ENCODE data around the gene TLNRD1.

Gene TLNRD1

DNA sequence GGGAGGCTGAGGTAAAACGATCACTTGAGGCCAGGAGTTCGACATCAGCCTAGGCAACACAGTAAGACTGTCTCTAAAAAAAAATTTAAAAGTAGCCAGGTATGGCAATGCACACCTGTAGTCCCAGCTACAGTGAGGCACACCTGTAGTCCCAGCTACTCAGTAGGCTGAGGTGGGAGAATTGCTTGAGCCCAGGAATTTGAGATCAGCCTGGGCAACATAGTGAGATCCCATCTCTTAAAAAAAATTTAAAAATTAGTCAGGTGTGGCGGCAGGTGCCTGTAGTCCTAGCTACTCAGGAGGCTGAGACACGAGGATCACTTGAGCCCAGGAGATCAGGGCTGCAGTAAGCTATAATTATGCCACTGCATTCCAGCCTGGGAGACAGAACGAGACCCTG is 17.9 kb upstream of the TLNRD1 start:
- TF ChIP-seq, protein P1, sequence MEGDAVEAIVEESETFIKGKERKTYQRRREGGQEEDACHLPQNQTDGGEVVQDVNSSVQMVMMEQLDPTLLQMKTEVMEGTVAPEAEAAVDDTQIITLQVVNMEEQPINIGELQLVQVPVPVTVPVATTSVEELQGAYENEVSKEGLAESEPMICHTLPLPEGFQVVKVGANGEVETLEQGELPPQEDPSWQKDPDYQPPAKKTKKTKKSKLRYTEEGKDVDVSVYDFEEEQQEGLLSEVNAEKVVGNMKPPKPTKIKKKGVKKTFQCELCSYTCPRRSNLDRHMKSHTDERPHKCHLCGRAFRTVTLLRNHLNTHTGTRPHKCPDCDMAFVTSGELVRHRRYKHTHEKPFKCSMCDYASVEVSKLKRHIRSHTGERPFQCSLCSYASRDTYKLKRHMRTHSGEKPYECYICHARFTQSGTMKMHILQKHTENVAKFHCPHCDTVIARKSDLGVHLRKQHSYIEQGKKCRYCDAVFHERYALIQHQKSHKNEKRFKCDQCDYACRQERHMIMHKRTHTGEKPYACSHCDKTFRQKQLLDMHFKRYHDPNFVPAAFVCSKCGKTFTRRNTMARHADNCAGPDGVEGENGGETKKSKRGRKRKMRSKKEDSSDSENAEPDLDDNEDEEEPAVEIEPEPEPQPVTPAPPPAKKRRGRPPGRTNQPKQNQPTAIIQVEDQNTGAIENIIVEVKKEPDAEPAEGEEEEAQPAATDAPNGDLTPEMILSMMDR (IDR thresholded peaks at IDR 0.05; ENCODE audit: low read depth, low read length) = no peak
- Histone ChIP-seq H3K4me3 (ENCODE audit: low read depth, low read length) (no peak overlapping the region), H3K9me3 (no peaks in the 10 kb centered on the region), H3K4me1 (no peaks in the 10 kb centered on the region), H3K27me3 (no peaks in the 10 kb centered on the region), H3K36me3 (peaks cover 24% of the 10 kb centered on the region)
- no peak for DNase-seq

DNA sequence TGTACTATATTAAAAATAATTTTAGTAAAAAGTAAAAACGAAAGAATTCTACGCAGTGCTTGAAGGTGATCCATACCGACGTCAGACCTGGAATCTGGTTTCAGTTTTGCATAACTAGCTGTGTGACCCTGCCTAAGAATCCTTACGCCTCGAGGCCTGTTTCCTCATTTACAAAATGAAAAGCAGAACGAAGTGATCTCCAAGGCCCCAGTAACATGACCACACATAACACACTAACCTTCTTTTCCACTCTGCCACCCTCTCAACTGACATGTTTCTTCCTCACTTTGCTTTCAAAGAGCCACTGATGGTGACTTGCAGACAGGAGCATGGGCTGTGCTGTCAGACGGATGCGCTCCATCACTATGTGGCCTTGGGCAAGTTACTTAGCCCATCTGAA is 15.9 kb upstream of the TLNRD1 start:
- TF ChIP-seq, protein P1 (IDR thresholded peaks at IDR 0.05; ENCODE audit: low read depth, low read length) = no peak
- Histone ChIP-seq H3K27me3 (no peaks in the 10 kb centered on the region), H3K9me3 (no peaks in the 10 kb centered on the region), H3K36me3 (peaks cover 9% of the 10 kb centered on the region; the same call in 1 of the 2 replicates), H3K4me3 (ENCODE audit: low read depth, low read length) (no peak overlapping the region), H3K4me1 (no peaks in the 10 kb centered on the region)
- DNase-seq = no peak

DNA sequence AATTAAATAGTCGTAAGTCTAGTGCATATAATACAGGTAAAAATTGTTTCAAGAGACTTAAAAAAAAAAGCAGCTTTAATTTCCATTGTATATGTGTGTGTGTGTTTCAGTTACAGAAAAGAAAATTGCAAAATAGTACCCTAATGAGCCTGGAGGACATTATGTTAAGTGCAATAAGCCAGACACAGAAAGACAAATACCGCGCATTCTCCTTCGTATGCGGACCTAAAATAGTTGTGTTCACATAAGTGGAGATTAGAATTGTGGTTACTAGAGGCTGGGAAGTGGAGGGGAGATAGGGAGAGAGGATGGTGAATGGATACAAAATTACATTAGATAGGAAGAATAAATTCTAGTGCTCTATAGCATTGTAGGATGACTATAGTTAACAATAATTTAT is 14.7 kb upstream of the TLNRD1 start:
- Histone ChIP-seq H3K4me1 (no peaks in the 10 kb centered on the region), H3K36me3 (peaks cover 3% of the 10 kb centered on the region; the same call in 1 of the 2 replicates), H3K4me3 (ENCODE audit: low read depth, low read length) (no peak overlapping the region), H3K27me3 (no peaks in the 10 kb centered on the region), H3K9me3 (no peaks in the 10 kb centered on the region)
- TF ChIP-seq, protein P1 (IDR thresholded peaks at IDR 0.05; ENCODE audit: low read depth, low read length) = no peak
- no peak for DNase-seq

DNA sequence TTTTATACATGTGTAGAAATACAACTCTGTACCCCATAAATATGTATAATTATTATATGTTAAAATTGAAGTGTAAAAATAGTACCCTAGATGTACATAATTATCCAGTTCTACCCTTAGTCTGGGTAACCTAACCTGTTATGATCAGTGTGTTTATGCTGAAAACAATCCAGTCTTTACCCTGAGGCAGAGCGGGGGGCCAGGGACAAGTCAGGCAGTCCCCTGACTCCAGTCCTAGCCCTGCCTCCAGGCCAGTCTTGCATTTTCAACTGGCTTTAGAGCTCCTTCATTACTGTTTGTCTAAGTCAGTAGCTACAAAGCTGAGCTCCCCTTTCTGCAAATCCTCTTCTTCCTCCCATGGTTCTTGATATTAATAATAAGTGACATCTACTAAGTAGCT is 14.2 kb upstream of the TLNRD1 start:
- TF ChIP-seq, protein P1 (IDR thresholded peaks at IDR 0.05; ENCODE audit: low read depth, low read length) = no peak
- no peaks in the 10 kb centered on the region for H3K4me1 ChIP-seq
- H3K27me3 ChIP-seq = no peaks in the 10 kb centered on the region
- no peak overlapping the region for H3K4me3 ChIP-seq (ENCODE audit: low read depth, low read length)
- peaks cover 3% of the 10 kb centered on the region; the same call in 1 of the 2 replicates for H3K36me3 ChIP-seq
- DNase-seq = no peak
- no peaks in the 10 kb centered on the region for H3K9me3 ChIP-seq

DNA sequence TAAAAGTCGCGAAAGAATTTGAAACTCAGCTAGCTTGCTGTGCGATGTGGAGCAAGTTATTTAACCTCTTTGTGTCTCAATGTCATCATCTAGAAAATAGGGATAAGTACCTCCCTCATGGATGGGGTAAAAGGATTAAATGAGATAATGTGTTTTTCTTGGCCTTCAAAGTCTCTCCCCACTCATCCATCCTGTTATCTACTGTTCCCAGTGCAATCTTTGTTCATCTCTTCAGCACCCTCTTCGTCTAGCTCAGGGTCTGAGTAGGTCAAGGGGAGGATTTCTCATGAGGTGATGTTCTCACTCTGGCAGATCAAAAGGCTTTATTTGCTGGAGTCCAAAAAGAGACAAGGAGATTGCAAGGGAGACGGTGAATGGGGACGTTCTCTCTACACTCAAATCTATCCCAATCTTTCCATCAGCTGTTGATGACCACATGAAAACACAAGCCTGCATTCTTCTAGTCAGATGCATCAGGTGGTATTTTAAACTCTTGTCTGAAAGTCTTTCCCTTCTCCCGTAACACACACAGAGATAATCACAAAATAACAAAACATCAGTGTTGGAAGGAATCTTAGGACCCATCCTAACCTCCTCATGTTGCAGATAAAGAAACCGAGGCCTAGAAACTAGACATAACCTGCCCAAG is 12.5 kb upstream of the TLNRD1 start:
- Histone ChIP-seq H3K27me3 (no peaks in the 10 kb centered on the region), H3K36me3 (no peaks in the 10 kb centered on the region), H3K4me1 (no peaks in the 10 kb centered on the region), H3K9me3 (no peaks in the 10 kb centered on the region), H3K4me3 (ENCODE audit: low read depth, low read length) (peak overlapping the region; percentile 99)
- TF ChIP-seq, protein P1 (IDR thresholded peaks at IDR 0.05; ENCODE audit: low read depth, low read length) = no peak
- DNase-seq = no peak

DNA sequence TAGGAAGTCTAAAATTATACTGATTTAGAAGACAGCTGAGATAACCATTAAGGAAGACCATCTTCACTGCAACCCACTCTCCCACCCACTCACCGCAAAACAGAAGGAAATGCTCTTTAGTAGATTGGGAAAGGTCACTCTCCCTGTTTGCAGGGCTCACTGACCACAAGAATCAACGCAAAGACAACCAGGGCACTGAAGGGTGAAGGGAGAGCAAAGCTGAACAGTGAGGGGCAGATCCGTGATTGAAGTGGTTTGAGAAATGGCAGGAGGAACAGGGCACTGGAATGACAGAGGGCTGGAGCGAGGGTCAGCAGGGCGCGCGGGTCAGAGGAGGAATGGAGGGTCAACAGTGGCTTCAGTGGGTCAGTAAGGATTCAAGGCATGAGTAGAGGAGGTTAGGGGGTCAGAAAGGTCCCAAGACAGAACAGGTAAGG is 11.6 kb upstream of the TLNRD1 start:
- H3K4me1 ChIP-seq = no peaks in the 10 kb centered on the region
- H3K4me3 ChIP-seq (ENCODE audit: low read depth, low read length) = peak overlapping the region; percentile 99
- DNase-seq = no peak
- TF ChIP-seq, protein P1 (IDR thresholded peaks at IDR 0.05; ENCODE audit: low read depth, low read length) = no peak
- no peaks in the 10 kb centered on the region for H3K27me3 ChIP-seq
- H3K36me3 ChIP-seq = no peaks in the 10 kb centered on the region
- H3K9me3 ChIP-seq = no peaks in the 10 kb centered on the region

All from BE2C (cell line).